GM18505 (cell line): ENCODE data around the gene YIPF5.

ENCODE experiments used
- ATAC-seq: cut with Tn5 transposase; IDR thresholded peaks from one replicate; pipeline ENCODE4 v1.9.1; 2021; ENCODE audit not compliant: unreplicated experiment
- POLR2A ChIP-seq: IDR thresholded peaks from 4 replicates; pipeline ENCODE4 v1.6.1; 2011; ENCODE audit warnings: borderline replicate concordance; ENCODE audit not compliant: insufficient read depth, insufficient read length; ENCODE audit errors: extremely low read depth

Gene YIPF5

GRCh38 chr5:144162686-144163085, 7.8 kb downstream of the YIPF5 start:
- TF ChIP-seq POLR2A: no peak
- ATAC-seq: no peak

GRCh38 chr5:144156767-144157171, 13.7 kb downstream of the YIPF5 start:
- TF ChIP-seq POLR2A: no peak
- no peak for ATAC-seq

DNA sequence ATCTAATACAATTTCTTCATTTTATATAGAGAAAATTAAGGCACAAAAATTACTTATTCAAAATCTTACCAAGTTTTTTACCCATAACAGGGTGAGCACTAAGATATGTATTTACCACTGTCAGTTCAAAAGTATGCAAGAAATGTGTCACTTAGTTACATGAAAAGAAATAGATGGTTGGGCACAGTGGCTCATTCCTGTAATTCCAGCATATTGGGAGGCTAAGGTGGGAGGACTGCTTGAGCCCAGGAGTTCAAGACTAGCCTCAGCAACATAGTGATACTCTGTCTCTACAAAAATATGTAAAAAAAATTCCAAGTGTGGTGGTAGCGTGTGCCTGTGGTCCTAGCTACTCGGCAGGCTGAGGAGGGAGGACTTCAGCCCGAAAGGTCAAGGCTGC, 19.4 kb downstream of the YIPF5 start:
- no peak for ATAC-seq
- TF ChIP-seq POLR2A: no peak

DNA sequence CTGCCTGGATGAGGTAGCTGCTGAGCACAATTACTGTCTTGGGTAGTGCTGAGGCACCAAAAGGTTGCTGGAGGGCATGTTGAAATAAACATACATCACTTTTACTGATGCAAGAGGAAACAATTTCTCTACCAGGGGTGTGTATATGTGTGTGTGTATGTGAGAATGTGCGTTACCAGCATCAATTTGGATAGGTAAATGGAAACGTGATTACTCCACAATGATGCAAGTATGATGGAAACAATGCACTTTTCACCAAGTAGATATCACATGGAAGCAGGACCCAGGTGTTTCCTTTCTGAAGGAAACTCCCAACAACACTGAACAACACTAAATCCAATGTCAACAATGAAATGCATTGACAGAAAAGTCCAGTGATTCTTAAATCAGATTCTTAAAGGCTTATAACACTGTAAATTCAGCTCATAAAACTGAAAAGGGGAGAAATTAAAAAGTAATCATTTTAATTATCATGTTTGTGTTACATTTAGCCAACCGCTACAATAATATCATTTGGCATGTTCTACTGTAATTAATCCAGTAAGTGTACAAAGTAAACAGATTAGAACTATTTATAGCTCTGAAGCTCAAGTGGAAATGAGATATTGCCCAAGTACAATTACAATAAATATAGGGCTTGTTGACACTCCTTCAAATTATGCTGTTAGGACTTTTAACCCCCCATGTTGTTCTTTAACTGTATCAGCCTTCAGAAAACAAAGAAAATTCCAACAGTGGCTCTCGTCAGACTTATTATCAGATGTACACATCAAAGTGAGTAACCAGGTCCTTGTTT, 25.3 kb downstream of the YIPF5 start:
- ATAC-seq: no peak

GRCh38 chr5:144143625-144144024, 26.8 kb downstream of the YIPF5 start:
- TF ChIP-seq POLR2A: no peak
- no peak for ATAC-seq

More for the DNA sequence above, 25.3 kb downstream of the YIPF5 start:
- no peak for TF ChIP-seq POLR2A

DNA sequence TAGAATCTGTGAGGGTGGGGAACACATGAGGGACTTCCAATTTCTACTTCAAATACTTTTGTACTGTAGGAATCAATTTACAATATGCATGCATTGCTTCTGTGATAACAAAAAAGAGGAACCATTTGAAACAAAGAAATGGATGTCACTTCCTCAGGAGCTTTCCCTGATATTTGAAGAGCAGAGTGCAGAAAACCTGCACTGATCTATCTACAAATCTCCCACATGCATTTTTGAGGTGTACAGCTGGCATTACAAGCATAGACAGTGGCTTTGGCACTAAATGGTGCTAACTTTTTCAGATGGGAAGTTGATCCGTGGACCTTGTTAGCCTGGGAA, 27.7 kb downstream of the YIPF5 start:
- no peak for ATAC-seq
- TF ChIP-seq POLR2A: no peak

- no peak for TF ChIP-seq POLR2A
- peak; percentile 97 for ATAC-seq
Observed at GRCh38 chr5:144142139-144142823, 28.2 kb downstream of the YIPF5 start.

- no peak for TF ChIP-seq POLR2A
- no peak for ATAC-seq
Observed at GRCh38 chr5:144141585-144141984, 28.9 kb downstream of the YIPF5 start.

DNA sequence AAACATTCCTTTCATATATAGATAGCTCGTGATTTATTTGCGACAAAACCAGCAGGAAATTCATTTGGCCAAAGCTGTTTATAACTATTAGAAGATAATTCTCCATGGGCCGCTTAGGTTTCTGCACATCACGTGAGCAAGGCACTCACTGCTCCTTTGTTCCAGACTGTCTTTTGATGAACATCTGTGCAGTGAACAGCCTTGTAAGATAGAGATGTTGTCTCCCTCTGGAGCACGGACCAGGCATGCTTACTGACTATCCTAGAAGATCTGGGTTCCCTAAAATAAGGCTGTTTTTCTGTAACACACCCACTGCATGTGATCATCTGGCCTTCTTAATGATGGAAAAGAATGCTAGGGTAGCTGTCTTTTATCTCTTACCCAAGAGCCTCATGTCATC, 30.9 kb downstream of the YIPF5 start:
- no peak for ATAC-seq
- no peak for TF ChIP-seq POLR2A

DNA sequence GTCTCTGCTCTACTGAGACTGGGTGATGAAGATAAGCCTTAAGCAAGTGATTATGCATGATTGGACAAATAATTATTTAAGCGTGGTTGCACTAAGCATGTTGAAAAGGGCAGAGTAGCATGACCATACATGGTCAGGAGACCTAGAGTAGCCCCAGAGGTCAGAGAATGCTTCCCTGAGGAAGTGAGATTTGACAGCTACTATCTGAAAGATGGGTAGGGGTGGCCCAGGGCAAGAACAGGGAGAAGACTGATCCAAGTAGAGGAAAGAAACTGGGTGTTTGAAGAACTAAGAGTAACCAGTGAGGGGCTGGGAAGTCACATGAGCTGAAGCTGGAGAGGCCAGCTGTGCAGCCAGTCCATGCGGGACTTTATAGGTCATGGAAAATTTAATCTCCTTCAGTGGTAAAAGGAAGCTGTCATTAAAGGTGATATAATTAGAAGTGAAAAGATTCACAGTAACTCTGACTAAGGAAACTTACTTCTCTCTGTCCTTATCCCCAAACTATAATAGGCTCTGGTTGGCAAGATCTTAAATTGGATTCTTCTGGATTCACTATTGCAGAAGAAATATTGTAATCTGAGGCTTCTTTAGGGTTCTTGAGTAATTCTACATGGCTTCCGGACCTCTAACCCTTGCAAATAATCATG, 35.2 kb downstream of the YIPF5 start:
- no peak for ATAC-seq
- no peak for TF ChIP-seq POLR2A

DNA sequence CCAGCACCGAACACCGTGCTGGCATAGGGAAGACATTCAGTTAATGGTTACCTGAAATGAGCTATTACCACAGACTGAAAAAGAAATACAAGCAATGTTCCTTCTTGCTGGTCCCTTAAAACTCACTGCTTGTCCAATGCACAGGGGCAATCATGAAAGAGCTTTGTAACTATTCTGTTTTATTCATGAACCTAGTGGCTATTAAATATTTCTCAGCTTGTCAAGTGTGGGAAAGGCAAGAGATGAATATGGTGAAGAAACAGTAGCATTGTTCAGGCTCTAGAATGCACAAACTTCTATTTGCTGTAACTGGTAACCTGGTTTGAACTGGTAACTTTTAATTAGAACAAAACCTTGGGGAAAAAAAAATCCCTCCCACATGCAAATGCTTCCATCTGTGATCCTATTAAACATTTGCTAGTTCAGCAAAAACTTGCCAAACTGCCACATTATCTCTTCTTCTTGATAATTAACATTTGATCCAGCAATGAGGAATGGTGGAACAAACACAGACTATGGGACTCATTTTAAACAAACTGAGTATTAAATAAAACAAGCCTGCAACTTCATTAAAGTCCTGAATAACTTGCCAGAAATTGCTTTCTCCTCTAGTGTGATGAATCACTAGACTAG, 36.1 kb downstream of the YIPF5 start:
- no peak for ATAC-seq
- no peak for TF ChIP-seq POLR2A

DNA sequence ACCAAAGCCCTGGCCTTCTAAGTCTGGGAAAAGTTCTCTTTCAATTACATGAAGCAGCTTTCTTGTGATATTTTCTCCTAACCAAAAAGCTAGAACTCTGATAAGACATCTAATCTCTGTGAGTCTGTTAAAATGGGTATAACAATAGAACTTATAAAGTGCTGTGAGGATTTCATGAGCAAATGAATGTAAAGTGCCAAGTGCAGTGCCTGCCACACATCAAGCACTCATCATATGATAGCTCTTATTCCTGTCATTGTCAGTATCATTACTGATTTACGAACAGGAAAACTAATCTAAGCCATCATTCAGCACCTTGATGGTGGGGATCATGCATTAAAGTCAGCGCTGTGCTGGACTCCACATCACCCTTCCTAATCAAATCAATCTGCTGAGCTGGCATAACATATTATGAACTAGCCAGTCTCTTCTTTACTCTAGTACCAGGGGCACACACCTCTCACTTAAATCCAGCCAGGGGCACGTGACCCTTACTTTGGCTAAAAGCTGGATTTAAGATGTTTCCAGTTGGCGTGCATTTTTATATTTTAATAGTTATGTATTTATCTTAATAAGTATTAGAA, 37.3 kb downstream of the YIPF5 start:
- ATAC-seq: no peak
- no peak for TF ChIP-seq POLR2A

DNA sequence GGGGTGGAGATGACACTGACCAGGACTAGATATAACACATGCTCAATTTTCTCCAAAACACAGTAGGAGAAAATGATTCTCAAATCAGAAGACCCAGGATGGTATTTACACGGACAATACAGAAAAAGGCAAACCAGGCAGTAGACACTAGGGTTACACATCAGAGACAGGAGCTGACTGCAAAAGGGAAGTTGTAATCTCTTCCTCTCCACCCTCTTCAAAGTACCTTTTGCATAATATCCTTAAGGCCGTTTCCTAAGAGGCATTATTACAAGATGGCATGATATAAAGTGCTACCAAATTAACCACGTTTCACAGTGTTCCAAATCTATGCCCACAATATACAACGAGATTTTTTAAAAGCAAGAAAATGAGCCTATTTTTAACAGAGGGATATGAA, 39.2 kb downstream of the YIPF5 start:
- no peak for TF ChIP-seq POLR2A
- no peak for ATAC-seq
